IMR-90 (cell line): ENCODE data around the gene SLC4A4. TPM values are rescaled to one million over a fixed set of nuclear protein-coding genes. Genes with fewer than 3 reads are reported as not detected.

Source experiments
- ATAC-seq: fragments of 200-7000 bp; cut with Tn5 transposase; 2 replicates; pipeline ENCODE4 v1.9.1; 2020; ENCODE audit warnings: low read depth, mild to moderate bottlenecking, moderate library complexity
- BruUV-seq: library from RNA; stranded (reverse); fragments of 400-500 nt; replicated peaks from 2 replicates; lab custom pipeline; 2021; lab: Mats Ljungman, UMichigan
- CTCF ChIA-PET: fragments of 300-600 bp; formaldehyde crosslinking; extraction: SDS; loops from one replicate; lab custom pipeline; 2021; ENCODE audit warnings: antibody characterized with exemption; lab: Yijun Ruan, JAX
- POLR2A ChIA-PET: fragments of 300-600 bp; sonication (Branson Sonifier 250); formaldehyde crosslinking; loops from one replicate; lab custom pipeline; 2022; ENCODE audit warnings: antibody characterized with exemption; ENCODE audit not compliant: unreplicated experiment; lab: Charles Lee
- DNase-seq: peaks from one replicate; pipeline ENCODE4 v3.0.0; 2013
- H2AFZ ChIP-seq: replicated peaks from 2 replicates; pipeline ENCODE3; 2013; ENCODE audit warnings: low read length, mild to moderate bottlenecking; ENCODE audit not compliant: poor library complexity
- H2AK5ac ChIP-seq: 2 replicates; pipeline ENCODE4 v1.6.1; 2013; ENCODE audit warnings: low read depth, low read length, inconsistent platforms
- H2AK9ac ChIP-seq: replicated peaks from 2 replicates; pipeline ENCODE3; 2013; ENCODE audit warnings: mild to moderate bottlenecking, low read depth, low read length, moderate library complexity; ENCODE audit not compliant: poor library complexity
- H2BK120ac ChIP-seq: 2 replicates; pipeline ENCODE4 v1.6.1; 2013; ENCODE audit warnings: low read depth, low read length, inconsistent platforms
- H2BK15ac ChIP-seq: 3 replicates; pipeline ENCODE4 v1.6.1; 2013; ENCODE audit warnings: low read depth, low read length, inconsistent platforms
- H2BK20ac ChIP-seq: 2 replicates; pipeline ENCODE4 v1.6.1; 2013; ENCODE audit warnings: low read depth, mild to moderate bottlenecking, inconsistent platforms, low read length, moderate library complexity
- H2BK5ac ChIP-seq: 2 replicates; pipeline ENCODE4 v1.6.1; 2013; ENCODE audit warnings: mild to moderate bottlenecking, low read depth, low read length, inconsistent platforms; ENCODE audit not compliant: poor library complexity, severe bottlenecking
- H3K14ac ChIP-seq: replicated peaks from 2 replicates; pipeline ENCODE4 v1.6.1; 2013; ENCODE audit warnings: low read depth, low read length, inconsistent platforms
- H3K18ac ChIP-seq: 2 replicates; pipeline ENCODE4 v1.6.1; 2013; ENCODE audit warnings: low read depth, low read length, control low read depth
- H3K23ac ChIP-seq: 2 replicates; pipeline ENCODE4 v1.6.1; 2013; ENCODE audit warnings: low read depth, low read length, inconsistent platforms
- H3K27ac ChIP-seq: 2 replicates; pipeline ENCODE4 v1.5.1; 2013; ENCODE audit warnings: mild to moderate bottlenecking, control low read depth, low read length; ENCODE audit not compliant: insufficient read depth
- H3K27me3 ChIP-seq: 2 replicates; pipeline ENCODE4 v1.6.1; 2013; ENCODE audit warnings: low read length; ENCODE audit not compliant: control insufficient read depth, insufficient read depth
- H3K36me3 ChIP-seq: 2 replicates; pipeline ENCODE4 v1.6.1; 2013; ENCODE audit warnings: low read length, mixed read lengths; ENCODE audit not compliant: control insufficient read depth, insufficient read depth
- H3K4ac ChIP-seq: 2 replicates; pipeline ENCODE4 v1.6.1; 2013; ENCODE audit warnings: low read depth, low read length, inconsistent platforms
- H3K4me1 ChIP-seq: 2 replicates; pipeline ENCODE4 v1.6.1; 2013; ENCODE audit warnings: low read length, mixed read lengths; ENCODE audit not compliant: control insufficient read depth, insufficient read depth
- H3K4me2 ChIP-seq: 2 replicates; pipeline ENCODE4 v1.6.1; 2013; ENCODE audit warnings: low read depth, mild to moderate bottlenecking, control low read depth, low read length, moderate library complexity
- H3K4me3 ChIP-seq: 2 replicates; pipeline ENCODE4 v1.5.1; 2013; ENCODE audit warnings: low read depth, mild to moderate bottlenecking, control low read depth, low read length, moderate library complexity; ENCODE audit not compliant: insufficient read depth
- H3K56ac ChIP-seq: 2 replicates; pipeline ENCODE4 v1.6.1; 2013; ENCODE audit warnings: low read length, inconsistent platforms; ENCODE audit not compliant: insufficient read depth; ENCODE audit errors: extremely low read depth
- H3K79me1 ChIP-seq, 2 experiments: 2 replicates each; pipeline ENCODE4 v1.6.1; 2013; ENCODE audit warnings: low read length in 2 of 2, inconsistent platforms in 1 of 2, low read depth in 1 of 2
- H3K9ac ChIP-seq: 2 replicates; pipeline ENCODE4 v1.6.1; 2013; ENCODE audit warnings: low read depth, low read length, control low read depth
- H3K9me1 ChIP-seq: 2 replicates; pipeline ENCODE4 v1.6.1; 2013; ENCODE audit warnings: low read length, inconsistent platforms; ENCODE audit not compliant: insufficient read depth
- H3K9me3 ChIP-seq: 2 replicates; pipeline ENCODE4 v1.6.1; 2013; ENCODE audit warnings: low read length; ENCODE audit not compliant: control insufficient read depth, insufficient read depth
- H4K20me1 ChIP-seq: 2 replicates; pipeline ENCODE4 v1.6.1; 2013; ENCODE audit warnings: low read length, inconsistent platforms; ENCODE audit not compliant: insufficient read depth
- H4K5ac ChIP-seq: 2 replicates; pipeline ENCODE4 v1.6.1; 2013; ENCODE audit warnings: mild to moderate bottlenecking, low read depth, low read length, control low read depth
- H4K8ac ChIP-seq, 2 experiments: 2 replicates each; pipeline ENCODE4 v1.6.1; 2013; ENCODE audit warnings: low read depth in 2 of 2, low read length in 2 of 2, control low read depth in 1 of 2, inconsistent platforms in 1 of 2
- H4K91ac ChIP-seq: 2 replicates; pipeline ENCODE4 v1.6.1; 2013; ENCODE audit warnings: low read depth, low read length, inconsistent platforms; ENCODE audit not compliant: insufficient read depth
- BHLHE40 ChIP-seq: fragments of 150-350 bp; IDR thresholded peaks from 2 replicates; pipeline ENCODE4 v1.6.1; 2016; ENCODE audit warnings: mild to moderate bottlenecking, low read depth, low read length
- CEBPB ChIP-seq: IDR thresholded peaks from 2 replicates; pipeline ENCODE4 v1.6.1; 2012; ENCODE audit warnings: low read depth, low read length, improper control_type of control experiment
- CHD1 ChIP-seq: IDR thresholded peaks from 2 replicates; pipeline ENCODE4 v1.6.1; 2012; ENCODE audit warnings: low read depth, low read length, improper control_type of control experiment
- ELK1 ChIP-seq: fragments of 150-350 bp; IDR thresholded peaks from 2 replicates; pipeline ENCODE4 v1.6.1; 2016; ENCODE audit warnings: low read depth, mild to moderate bottlenecking, low read length, moderate library complexity, borderline replicate concordance
- FOS ChIP-seq: fragments of 150-350 bp; IDR thresholded peaks from 2 replicates; pipeline ENCODE4 v1.6.1; 2016; ENCODE audit warnings: low read depth, low read length
- MAFK ChIP-seq: IDR thresholded peaks from 2 replicates; pipeline ENCODE4 v1.6.1; 2012; ENCODE audit warnings: low read depth, low read length, improper control_type of control experiment
- MAZ ChIP-seq: IDR thresholded peaks from 2 replicates; pipeline ENCODE4 v1.6.1; 2012; ENCODE audit warnings: low read depth, mild to moderate bottlenecking, low read length, improper control_type of control experiment, moderate library complexity, borderline replicate concordance
- MXI1 ChIP-seq: IDR thresholded peaks from 2 replicates; pipeline ENCODE4 v1.6.1; 2012; ENCODE audit warnings: low read depth, mild to moderate bottlenecking, low read length, moderate library complexity, borderline replicate concordance
- NFE2L2 ChIP-seq: fragments of 150-350 bp; IDR thresholded peaks from 2 replicates; pipeline ENCODE4 v1.6.1; 2016; ENCODE audit warnings: low read depth, mild to moderate bottlenecking, low read length
- POLR2A ChIP-seq: IDR thresholded peaks from 2 replicates; pipeline ENCODE4 v1.6.1; 2012; ENCODE audit warnings: mild to moderate bottlenecking, low read depth, low read length
- RAD21 ChIP-seq: IDR thresholded peaks from 2 replicates; pipeline ENCODE4 v1.6.1; 2012; ENCODE audit warnings: low read length, improper control_type of control experiment
- RCOR1 ChIP-seq: IDR thresholded peaks from 2 replicates; pipeline ENCODE4 v1.6.1; 2012; ENCODE audit warnings: mild to moderate bottlenecking, low read length, improper control_type of control experiment; ENCODE audit not compliant: insufficient replicate concordance
- RFX5 ChIP-seq: IDR thresholded peaks from 2 replicates; pipeline ENCODE4 v1.8.0; 2012; ENCODE audit warnings: low read depth, mild to moderate bottlenecking, low read length, moderate library complexity
- SMC3 ChIP-seq: fragments of 150-350 bp; IDR thresholded peaks from 2 replicates; pipeline ENCODE4 v1.6.1; 2016; ENCODE audit warnings: low read depth, mild to moderate bottlenecking, antibody characterized with exemption, low read length, moderate library complexity
- USF2 ChIP-seq: fragments of 150-350 bp; IDR thresholded peaks from 2 replicates; pipeline ENCODE4 v1.6.1; 2017; ENCODE audit warnings: mild to moderate bottlenecking, antibody characterized with exemption, low read length, low read depth
- WGBS, 2 experiments: methylation state at CpG; one replicate each; pipeline versions ENCODE4 v1.1.5 to v1.1.7; 2013; ENCODE audit warnings: missing lambda C conversion rate in 2 of 2; ENCODE audit not compliant: insufficient read length in 1 of 2; ENCODE audit errors: extremely low coverage in 2 of 2; 5-methylcytosine and 5-hydroxymethylcytosine counted together
- dilution Hi-C: fragments of 300-500 bp; cut with HindIII; formaldehyde crosslinking; loops from one replicate; pipeline ENCODE4 v1.14.3; 2018; ENCODE audit warnings: low sequenced_read_pairs; ENCODE audit not compliant: unreplicated experiment
- in situ Hi-C: fragments of 300-500 bp; cut with MboI; formaldehyde crosslinking; loops from 3 replicates; pipeline ENCODE4 v1.14.3; 2019; ENCODE audit warnings: low sequenced_read_pairs, inconsistent platforms, mixed read lengths
- intact Hi-C: fragments of 100-400 bp; cut with micrococcal nuclease; formaldehyde crosslinking; loops from 2 replicates; pipeline ENCODE4 v1.10.0; 2022
- polyA plus RNA-seq, 3 experiments: library from polyadenylated mRNA; depleted of rRNA; stranded (reverse); fragments of >200 nt; gene quantifications; 2 replicates each; pipeline ENCODE4 v1.2.3, GENCODE V29; 2012; ENCODE audit warnings: low replicate concordance in 1 of 3
- total RNA-seq: library from RNA; depleted of rRNA; stranded (reverse); fragments of >200 nt; gene quantifications from 2 replicates; pipeline ENCODE4 v1.2.3, GENCODE V29; 2012
- TF ChIP-seq, protein P1 (sequence below): conservative IDR thresholded peaks from 2 replicates; pipeline ENCODE4 v1.5.1; 2012; ENCODE audit warnings: mild to moderate bottlenecking, low read depth, low read length, improper control_type of control experiment

The SLC4A4 gene
- total and polyA plus RNA-seq, 2 of the 4 experiments (the other 2 are of a cell fraction) = 5.6 to 16.8 TPM

- ATAC-seq = no peak
These were observed 245.8 kb downstream of the SLC4A4 start for GRCh38 chr4:71584585-71584984.

More at GRCh38 chr4:71584585-71584984, 245.8 kb downstream of the SLC4A4 start:
- Histone ChIP-seq H2BK5ac (no peak overlapping the region), H2AK5ac (no peak overlapping the region), H4K91ac (no peak overlapping the region), H4K5ac (no peak overlapping the region), H2BK20ac (no peak overlapping the region), H4K8ac (no peak overlapping the region), H2BK120ac (no peak overlapping the region), H3K23ac (no peak overlapping the region), H3K27me3 (no peaks in the 10 kb centered on the region), H3K4me3 (no peak overlapping the region), H3K4me1 (no peaks in the 10 kb centered on the region), H3K4me2 (no peak overlapping the region), H3K9me1 (no peaks in the 10 kb centered on the region), H2BK15ac (no peak overlapping the region), H3K14ac (no peak overlapping the region), H3K18ac (no peak overlapping the region), H3K27ac (no peak overlapping the region), H2AK9ac (no peak overlapping the region), H3K56ac (no peak overlapping the region), H3K36me3 (no peaks in the 10 kb centered on the region), H4K20me1 (no peaks in the 10 kb centered on the region), H3K4ac (no peak overlapping the region), H2AFZ (no peak overlapping the region), H3K9me3 (0 out of 2 replicates have a peak, but pooled peaks cover 1% of the 10 kb centered on the region), H3K79me1 (no peaks in the 10 kb centered on the region), H3K9ac (no peak overlapping the region)
- in situ Hi-C loops (no loop called here), intact Hi-C loops (no loop called here), dilution Hi-C loops (no loop called here)
- no peak for TF ChIP-seq MAZ
- TF ChIP-seq ELK1 = no peak
- no peak for TF ChIP-seq NFE2L2
- TF ChIP-seq RCOR1 = no peak
- no peak for TF ChIP-seq MXI1
- no peak for TF ChIP-seq CHD1
- TF ChIP-seq BHLHE40 = no peak
- TF ChIP-seq, protein P1, sequence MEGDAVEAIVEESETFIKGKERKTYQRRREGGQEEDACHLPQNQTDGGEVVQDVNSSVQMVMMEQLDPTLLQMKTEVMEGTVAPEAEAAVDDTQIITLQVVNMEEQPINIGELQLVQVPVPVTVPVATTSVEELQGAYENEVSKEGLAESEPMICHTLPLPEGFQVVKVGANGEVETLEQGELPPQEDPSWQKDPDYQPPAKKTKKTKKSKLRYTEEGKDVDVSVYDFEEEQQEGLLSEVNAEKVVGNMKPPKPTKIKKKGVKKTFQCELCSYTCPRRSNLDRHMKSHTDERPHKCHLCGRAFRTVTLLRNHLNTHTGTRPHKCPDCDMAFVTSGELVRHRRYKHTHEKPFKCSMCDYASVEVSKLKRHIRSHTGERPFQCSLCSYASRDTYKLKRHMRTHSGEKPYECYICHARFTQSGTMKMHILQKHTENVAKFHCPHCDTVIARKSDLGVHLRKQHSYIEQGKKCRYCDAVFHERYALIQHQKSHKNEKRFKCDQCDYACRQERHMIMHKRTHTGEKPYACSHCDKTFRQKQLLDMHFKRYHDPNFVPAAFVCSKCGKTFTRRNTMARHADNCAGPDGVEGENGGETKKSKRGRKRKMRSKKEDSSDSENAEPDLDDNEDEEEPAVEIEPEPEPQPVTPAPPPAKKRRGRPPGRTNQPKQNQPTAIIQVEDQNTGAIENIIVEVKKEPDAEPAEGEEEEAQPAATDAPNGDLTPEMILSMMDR = no peak
- no peak for TF ChIP-seq CEBPB
- no peak for TF ChIP-seq FOS
- TF ChIP-seq RFX5 = no peak
- no peak for TF ChIP-seq SMC3
- TF ChIP-seq RAD21 = no peak
- TF ChIP-seq USF2 = no peak
- no peak for TF ChIP-seq POLR2A
- TF ChIP-seq MAFK = no peak
- DNase-seq = no peak
- CTCF ChIA-PET = no interaction called here
- WGBS, 2 experiments = no CpG with 5 or more reads among the region's 1 CpG
- no TSS peak for BruUV-seq
- POLR2A ChIA-PET = no interaction called here
